ENCODE data around the gene MAU2. TPM values are rescaled to one million over a fixed set of nuclear protein-coding genes. Genes with fewer than 3 reads are reported as not detected.
A peak's percentile ranks its signal among the peaks of the same experiment; 100 is the strongest.

The MAU2 gene
- total and polyA plus RNA-seq, 2 of the 13 experiments (the other 11 are each of a cell fraction or from before 2014, with no cell fraction given): 16.8 to 33.8 TPM

GRCh38 chr19:19320361-19321140 is at the start of gene MAU2, which contains the start of gene SUGP1 (continued):
- TF ChIP-seq ZBTB37 (CRISPR knock-in tag; IDR thresholded peaks at IDR 0.05): no peak
- TF ChIP-seq ZNF605 (CRISPR knock-in tag; IDR thresholded peaks at IDR 0.05): peak; percentile 85
- peak; percentile 80; the same call in 1 of the 3 replicates for TF ChIP-seq MXI1 (IDR thresholded peaks at IDR 0.05; ENCODE audit: borderline replicate concordance, low read depth, low read length)
- no peak for TF ChIP-seq ZNF878 (CRISPR knock-in tag; IDR thresholded peaks at IDR 0.05)
- TF ChIP-seq, protein P1, sequence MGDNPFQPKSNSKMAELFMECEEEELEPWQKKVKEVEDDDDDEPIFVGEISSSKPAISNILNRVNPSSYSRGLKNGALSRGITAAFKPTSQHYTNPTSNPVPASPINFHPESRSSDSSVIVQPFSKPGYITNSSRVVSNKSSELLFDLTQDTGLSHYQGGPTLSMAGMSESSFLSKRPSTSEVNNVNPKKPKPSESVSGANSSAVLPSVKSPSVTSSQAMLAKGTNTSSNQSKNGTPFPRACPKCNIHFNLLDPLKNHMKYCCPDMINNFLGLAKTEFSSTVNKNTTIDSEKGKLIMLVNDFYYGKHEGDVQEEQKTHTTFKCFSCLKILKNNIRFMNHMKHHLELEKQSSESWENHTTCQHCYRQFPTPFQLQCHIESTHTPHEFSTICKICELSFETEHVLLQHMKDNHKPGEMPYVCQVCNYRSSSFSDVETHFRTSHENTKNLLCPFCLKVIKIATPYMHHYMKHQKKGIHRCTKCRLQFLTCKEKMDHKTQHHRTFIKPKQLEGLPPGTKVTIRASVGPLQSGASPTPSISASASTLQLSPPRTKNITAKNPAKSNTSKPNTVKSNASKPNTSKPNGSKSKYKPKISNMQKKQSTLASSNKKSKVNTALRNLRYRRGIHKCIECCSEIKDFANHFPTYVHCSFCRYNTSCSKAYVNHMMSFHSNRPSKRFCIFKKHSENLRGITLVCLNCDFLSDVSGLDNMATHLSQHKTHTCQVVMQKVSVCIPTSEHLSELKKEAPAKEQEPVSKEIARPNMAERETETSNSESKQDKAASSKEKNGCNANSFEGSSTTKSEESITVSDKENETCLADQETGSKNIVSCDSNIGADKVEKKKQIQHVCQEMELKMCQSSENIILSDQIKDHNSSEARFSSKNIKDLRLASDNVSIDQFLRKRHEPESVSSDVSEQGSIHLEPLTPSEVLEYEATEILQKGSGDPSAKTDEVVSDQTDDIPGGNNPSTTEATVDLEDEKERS (CRISPR knock-in tag; IDR thresholded peaks at IDR 0.05): no peak
- TF ChIP-seq CCDC6 (CRISPR knock-in tag; IDR thresholded peaks at IDR 0.05): no peak
- TF ChIP-seq HES4 (CRISPR knock-in tag; IDR thresholded peaks at IDR 0.05; ENCODE audit: borderline replicate concordance): 0 out of 2 replicates have a peak, but pooled peaks have one; percentile 48
- TF ChIP-seq RBFOX2 (IDR thresholded peaks at IDR 0.05; ENCODE audit: low read depth, low read length): peak; percentile 96
- peak; percentile 66 for TF ChIP-seq SP2 (CRISPR knock-in tag; IDR thresholded peaks at IDR 0.05)
- TF ChIP-seq HOXA3 (CRISPR knock-in tag; IDR thresholded peaks at IDR 0.05): peak; percentile 77; the same call in 1 of the 2 replicates
- TF ChIP-seq ZNF761 (CRISPR knock-in tag; conservative IDR thresholded peaks at IDR 0.05): no peak
- peak; percentile 80; the same call in 1 of the 2 replicates for TF ChIP-seq ZNF501 (CRISPR knock-in tag; IDR thresholded peaks at IDR 0.05)
- TF ChIP-seq MIXL1 (CRISPR knock-in tag; IDR thresholded peaks at IDR 0.05): no peak
- peak; percentile 83 for TF ChIP-seq POLR2G (IDR thresholded peaks at IDR 0.05; ENCODE audit: low read depth, low read length)
- no peak for TF ChIP-seq NR2F1 (CRISPR knock-in tag; IDR thresholded peaks at IDR 0.05)
- TF ChIP-seq ZNF329 (CRISPR knock-in tag; IDR thresholded peaks at IDR 0.05; ENCODE audit: low read depth): peak; percentile 75; the same call in 1 of the 2 replicates
- 0 out of 2 replicates have a peak, but pooled peaks have one; percentile 14 for TF ChIP-seq DNMT3B (CRISPR knock-in tag; conservative IDR thresholded peaks at IDR 0.05)
- 0 out of 2 replicates have a peak, but pooled peaks have one; percentile 66 for TF ChIP-seq TMF1 (CRISPR knock-in tag; IDR thresholded peaks at IDR 0.05; ENCODE audit: low read depth)
- TF ChIP-seq SPEN (CRISPR knock-in tag; IDR thresholded peaks at IDR 0.05; ENCODE audit: low read depth): peak; percentile 35; the same call in 1 of the 2 replicates
- TF ChIP-seq ZNF547 (CRISPR knock-in tag; IDR thresholded peaks at IDR 0.05): peak; percentile 81
- no peak for TF ChIP-seq JARID2 (CRISPR knock-in tag; IDR thresholded peaks at IDR 0.05; ENCODE audit: insufficient replicate concordance)
- TF ChIP-seq ZNF577 (CRISPR knock-in tag; IDR thresholded peaks at IDR 0.05; ENCODE audit: borderline replicate concordance, low read depth): no peak
- TF ChIP-seq MAX (IDR thresholded peaks at IDR 0.05): peak; percentile 13; the same call in 1 of the 2 replicates
- TF ChIP-seq, protein P2, sequence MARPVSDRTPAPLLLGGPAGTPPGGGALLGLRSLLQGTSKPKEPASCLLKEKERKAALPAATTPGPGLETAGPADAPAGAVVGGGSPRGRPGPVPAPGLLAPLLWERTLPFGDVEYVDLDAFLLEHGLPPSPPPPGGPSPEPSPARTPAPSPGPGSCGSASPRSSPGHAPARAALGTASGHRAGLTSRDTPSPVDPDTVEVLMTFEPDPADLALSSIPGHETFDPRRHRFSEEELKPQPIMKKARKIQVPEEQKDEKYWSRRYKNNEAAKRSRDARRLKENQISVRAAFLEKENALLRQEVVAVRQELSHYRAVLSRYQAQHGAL (CRISPR knock-in tag; IDR thresholded peaks at IDR 0.05; ENCODE audit: not compliant biosample characterization): no peak
- peak; percentile 85; the same call in 1 of the 2 replicates for TF ChIP-seq ZNF253 (CRISPR knock-in tag; IDR thresholded peaks at IDR 0.05; ENCODE audit: borderline replicate concordance)

All from HepG2 (cell line).